IPS-18a (cell line): ENCODE results near the gene TIAL1.

ENCODE experiments used
- H3K27ac ChIP-seq: one replicate; pipeline ENCODE4 v1.5.1; 2013; ENCODE audit warnings: low read length
- H3K27me3 ChIP-seq: one replicate; pipeline ENCODE4 v1.6.1; 2013; ENCODE audit warnings: mild to moderate bottlenecking, low read length; ENCODE audit not compliant: control insufficient read depth, insufficient read depth
- H3K36me3 ChIP-seq: one replicate; pipeline ENCODE4 v1.6.1; 2013; ENCODE audit warnings: low read depth, low read length; ENCODE audit not compliant: control insufficient read depth
- H3K4me1 ChIP-seq: one replicate; pipeline ENCODE4 v1.6.1; 2013; ENCODE audit warnings: low read depth, low read length; ENCODE audit not compliant: control insufficient read depth
- H3K4me3 ChIP-seq: one replicate; pipeline ENCODE4 v1.5.1; 2013; ENCODE audit warnings: low read length
- H3K9ac ChIP-seq: one replicate; pipeline ENCODE4 v1.6.1; 2013; ENCODE audit warnings: mild to moderate bottlenecking, low read length, moderate library complexity
- H3K9me3 ChIP-seq: one replicate; pipeline ENCODE4 v1.6.1; 2013; ENCODE audit warnings: low read depth, low read length; ENCODE audit not compliant: control insufficient read depth

The TIAL1 gene

DNA sequence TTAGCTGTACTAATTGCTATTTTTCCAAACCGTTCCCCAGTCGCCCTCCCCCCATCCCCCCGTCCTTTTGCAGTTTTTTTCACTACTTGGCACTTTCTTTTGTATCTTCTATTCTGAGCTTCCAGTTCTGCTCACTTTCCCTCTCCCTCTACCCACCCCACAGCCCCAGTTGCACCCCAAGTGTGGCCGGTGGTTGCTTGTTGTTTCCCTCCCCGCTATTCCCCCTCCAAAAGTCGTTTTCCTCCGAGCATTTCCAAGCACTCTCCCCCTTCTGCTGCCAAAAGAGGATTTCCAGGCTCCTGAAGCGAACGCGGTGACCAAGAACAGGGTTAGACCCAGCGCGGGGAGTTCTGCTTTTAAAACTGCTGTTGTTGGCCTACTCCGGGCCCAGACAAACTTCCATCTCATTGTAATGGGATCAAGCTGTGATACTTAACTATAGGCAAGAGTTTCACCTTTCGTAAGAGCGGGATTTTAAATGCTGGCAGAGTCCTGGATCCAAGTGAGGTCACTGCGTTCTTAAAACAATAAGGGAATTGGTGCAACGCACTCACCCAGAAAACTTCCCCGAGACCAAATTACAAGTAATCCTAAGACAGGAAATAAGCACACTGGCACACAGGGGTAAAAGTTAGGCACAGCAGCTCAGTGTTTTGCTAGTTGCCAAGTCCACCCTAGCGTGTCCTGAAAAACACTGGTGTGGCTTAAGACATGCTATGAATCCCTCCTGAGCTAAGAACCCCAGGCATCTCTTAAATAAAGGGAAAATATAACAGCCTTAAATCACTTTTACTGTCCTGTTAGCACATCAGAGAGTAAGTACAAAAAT, 52.7 kb downstream of the TIAL1 start:
- no peaks in the 10 kb centered on the region for H3K36me3 ChIP-seq
- peaks cover 8% of the 10 kb centered on the region for H3K4me1 ChIP-seq
- H3K27ac ChIP-seq = no peak overlapping the region
- H3K4me3 ChIP-seq = peak overlapping the region; percentile 43
- peaks cover 68% of the 10 kb centered on the region for H3K27me3 ChIP-seq
- no peak overlapping the region for H3K9ac ChIP-seq
- H3K9me3 ChIP-seq = no peaks in the 10 kb centered on the region

DNA sequence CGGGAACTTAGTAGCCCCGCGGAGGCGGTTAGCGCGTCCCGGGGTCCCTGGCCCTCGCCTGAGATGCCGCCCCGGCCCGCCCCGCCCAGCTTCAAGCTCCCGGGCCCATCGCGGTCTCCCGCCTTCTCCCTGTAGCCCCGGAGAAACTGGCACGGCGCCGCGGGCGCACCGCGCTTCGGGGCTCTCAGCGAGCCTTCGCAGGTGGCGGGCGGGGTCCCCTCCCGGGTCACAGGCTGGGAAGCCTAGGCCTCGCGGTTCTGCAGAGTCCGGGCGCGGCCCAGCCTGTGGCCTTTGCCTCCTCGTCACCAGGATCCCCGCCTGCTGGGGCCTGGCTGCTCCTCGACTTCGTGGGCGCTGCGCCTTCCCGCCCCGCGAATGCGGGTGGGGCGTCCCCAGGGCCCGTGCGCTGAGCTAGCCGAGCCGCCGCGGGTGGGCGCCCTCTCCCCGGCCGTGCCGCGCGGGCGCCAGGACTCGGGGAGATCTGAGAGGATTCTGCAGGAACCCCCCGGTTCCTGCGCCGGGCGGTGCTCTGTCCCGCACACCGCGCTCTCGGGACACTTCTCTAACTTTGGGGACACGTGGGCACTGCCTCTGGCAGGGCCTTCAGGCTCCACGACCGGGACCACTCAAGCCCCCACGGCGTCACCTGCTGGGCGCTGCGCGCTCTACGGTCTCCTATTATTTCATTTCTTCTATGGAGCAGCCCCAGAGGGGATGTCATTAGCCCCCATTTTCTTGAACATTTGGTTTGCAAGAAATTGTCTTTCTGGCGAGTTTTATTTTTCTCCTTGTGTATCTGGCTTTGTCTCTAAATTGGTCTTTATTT, 53.6 kb downstream of the TIAL1 start:
- peaks cover 8% of the 10 kb centered on the region for H3K4me1 ChIP-seq
- peak overlapping the region; percentile 43 for H3K4me3 ChIP-seq
- peaks cover 68% of the 10 kb centered on the region for H3K27me3 ChIP-seq
- no peaks in the 10 kb centered on the region for H3K9me3 ChIP-seq
- no peak overlapping the region for H3K9ac ChIP-seq
- H3K36me3 ChIP-seq = no peaks in the 10 kb centered on the region
- no peak overlapping the region for H3K27ac ChIP-seq

DNA sequence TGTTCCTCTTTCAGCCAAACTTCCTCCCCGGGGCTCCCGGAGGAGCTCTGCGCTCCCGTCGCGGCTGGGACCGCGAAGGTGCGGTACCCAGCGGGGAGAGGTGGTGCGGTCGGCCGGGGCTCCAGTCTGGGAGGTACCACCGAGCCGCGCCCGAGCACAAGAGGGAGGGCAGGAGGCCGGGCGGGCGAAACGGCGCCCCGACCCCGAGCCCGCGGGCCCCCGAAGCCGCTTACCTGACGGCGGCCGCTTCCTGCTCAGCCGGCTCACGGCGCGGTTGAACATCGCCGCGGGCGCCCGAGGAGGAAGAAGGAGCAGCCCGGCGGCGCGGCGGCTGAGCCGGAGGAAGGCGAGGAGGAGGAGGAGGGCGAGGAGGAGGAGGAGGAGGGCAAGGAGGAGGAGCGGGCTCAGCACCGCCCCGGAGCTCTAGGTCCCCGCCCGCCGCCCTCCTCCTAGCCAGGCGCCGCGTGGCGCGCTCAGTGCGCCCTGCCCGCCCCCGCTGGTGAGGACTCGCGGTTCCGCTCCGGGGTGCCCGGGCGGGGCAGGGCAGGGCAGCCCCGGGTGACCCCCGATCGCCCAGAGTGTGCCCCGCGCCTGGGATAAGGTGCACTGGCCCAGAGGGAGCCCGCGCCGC, 54.3 kb downstream of the TIAL1 start, which contains the start of gene RGS10:
Gene RGS10, minus strand, starts transcription at position 363 of the 631 bp plus-strand sequence. Its CDS starts 81 bp downstream, at position 282.
- peaks cover 8% of the 10 kb centered on the region for H3K4me1 ChIP-seq
- no peaks in the 10 kb centered on the region for H3K9me3 ChIP-seq
- H3K36me3 ChIP-seq = no peaks in the 10 kb centered on the region
- no peak within 1 kb of the TSS for H3K9ac ChIP-seq
- peak within 1 kb of the TSS; percentile 43 for H3K4me3 ChIP-seq
- H3K27me3 ChIP-seq = peaks cover 68% of the 10 kb centered on the region
- no peak within 1 kb of the TSS for H3K27ac ChIP-seq

DNA sequence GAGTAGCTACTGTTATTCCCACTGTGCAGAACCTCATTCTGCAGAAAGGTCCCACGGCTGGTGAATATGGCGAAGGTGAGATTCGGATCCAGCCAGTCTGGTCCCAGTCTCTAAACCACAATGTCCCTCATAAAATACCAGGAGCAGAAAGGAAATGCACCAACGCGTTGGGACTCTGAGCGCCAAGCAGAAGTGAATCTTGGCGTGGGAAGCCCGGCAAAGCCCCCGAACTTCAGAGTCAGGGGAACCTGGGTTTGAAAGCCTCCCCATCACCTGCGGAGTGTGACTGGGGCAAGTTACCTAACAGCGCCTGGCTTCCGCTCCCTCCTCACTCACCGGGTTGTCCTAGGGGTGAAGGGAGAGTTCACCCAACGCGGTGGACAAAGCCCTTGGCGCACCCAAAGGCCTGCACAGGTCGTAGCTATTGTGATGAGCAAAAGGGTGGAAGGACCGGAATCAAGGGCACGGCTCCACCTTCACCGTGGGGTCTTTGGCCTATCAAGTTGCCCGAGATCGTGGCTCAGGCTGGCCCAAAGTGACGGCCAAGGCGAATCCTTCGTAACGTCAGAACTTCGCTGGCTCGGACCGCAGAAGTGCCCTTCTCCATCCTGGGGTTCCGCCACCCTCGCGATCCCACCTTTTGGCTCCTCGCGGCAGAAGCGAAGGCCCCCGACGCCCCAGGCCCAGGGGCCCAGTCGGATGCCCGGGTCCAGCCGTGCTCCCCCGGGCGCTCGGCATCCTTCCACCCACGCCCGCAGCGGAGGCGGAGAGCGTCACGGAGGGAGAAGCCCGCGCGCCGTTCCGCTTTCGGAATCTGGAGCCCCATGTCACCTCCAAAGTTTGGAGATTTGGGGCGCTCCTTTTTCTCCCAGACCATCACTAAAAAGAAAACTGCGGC, 55.1 kb downstream of the TIAL1 start:
- H3K27ac ChIP-seq = no peak overlapping the region
- H3K4me3 ChIP-seq = peak overlapping the region; percentile 43
- no peaks in the 10 kb centered on the region for H3K36me3 ChIP-seq
- peaks cover 67% of the 10 kb centered on the region for H3K27me3 ChIP-seq
- no peaks in the 10 kb centered on the region for H3K9me3 ChIP-seq
- H3K9ac ChIP-seq = no peak overlapping the region
- H3K4me1 ChIP-seq = peaks cover 8% of the 10 kb centered on the region

DNA sequence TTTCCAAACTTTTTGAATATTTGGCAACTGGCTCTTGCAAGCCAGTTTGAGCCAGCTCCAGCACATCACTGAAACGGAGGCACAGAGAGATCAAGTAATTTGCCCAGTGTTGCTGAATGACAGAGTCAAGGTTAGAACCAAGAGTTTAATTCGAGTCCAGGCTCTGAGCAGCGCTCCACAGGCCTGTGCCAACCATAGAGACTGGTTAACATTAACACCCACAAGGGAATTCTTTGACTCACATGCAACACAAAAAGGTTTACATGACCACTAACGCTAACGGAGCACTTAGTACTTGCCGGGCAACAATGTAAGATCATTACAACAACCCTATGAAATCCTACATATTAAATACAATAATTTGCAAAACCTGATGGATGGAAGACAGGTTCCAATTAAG, 55.7 kb downstream of the TIAL1 start:
- Histone ChIP-seq H3K9me3 (no peaks in the 10 kb centered on the region), H3K9ac (no peak overlapping the region), H3K27me3 (peaks cover 60% of the 10 kb centered on the region), H3K4me1 (peaks cover 8% of the 10 kb centered on the region), H3K27ac (no peak overlapping the region), H3K36me3 (no peaks in the 10 kb centered on the region), H3K4me3 (no peak overlapping the region)

DNA sequence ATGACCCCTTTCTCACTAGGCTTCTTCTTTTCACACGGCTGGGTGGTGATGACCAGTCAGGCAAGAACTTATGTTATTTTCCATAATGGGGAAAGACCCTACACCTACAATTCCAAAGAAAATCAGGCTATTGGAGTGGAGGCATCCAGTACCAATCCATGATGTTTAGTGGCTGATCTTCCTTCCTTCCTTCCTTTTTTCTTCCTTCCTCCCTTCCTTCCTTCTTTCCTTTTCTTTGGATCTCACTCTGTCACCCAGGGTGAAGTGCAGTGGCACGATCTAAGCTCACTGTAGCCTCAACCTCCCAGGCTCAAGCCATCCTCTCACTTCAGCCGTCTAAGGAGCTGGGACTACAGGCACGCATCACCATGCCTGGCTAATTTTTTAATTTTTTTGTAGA, 56.7 kb downstream of the TIAL1 start:
- Histone ChIP-seq H3K9ac (no peak overlapping the region), H3K27ac (no peak overlapping the region), H3K9me3 (no peaks in the 10 kb centered on the region), H3K27me3 (peaks cover 50% of the 10 kb centered on the region), H3K36me3 (no peaks in the 10 kb centered on the region), H3K4me3 (no peak overlapping the region), H3K4me1 (peaks cover 8% of the 10 kb centered on the region)

DNA sequence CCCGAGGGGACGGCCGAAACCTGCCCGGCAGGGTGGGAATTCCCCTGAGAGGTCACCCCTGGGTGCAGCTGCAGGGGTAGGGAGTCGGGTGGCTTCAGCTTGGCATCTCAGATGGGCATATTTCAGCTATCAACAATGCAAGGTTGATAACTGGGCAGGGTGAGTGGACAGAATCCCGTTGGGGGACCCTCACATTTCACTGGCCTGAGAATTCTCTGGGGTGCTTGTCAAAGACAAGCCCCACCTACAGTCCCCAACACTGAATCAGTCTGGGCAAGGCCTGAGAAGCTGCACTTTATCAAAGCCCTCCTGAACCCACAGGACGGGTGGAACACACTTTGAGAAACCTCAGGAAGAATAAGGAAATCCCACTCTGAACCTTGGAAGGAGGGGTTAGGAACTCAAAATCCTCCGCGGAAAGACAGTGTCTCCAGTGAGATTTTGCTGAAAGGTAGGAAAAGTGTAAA, 57.4 kb downstream of the TIAL1 start:
- H3K9me3 ChIP-seq = no peaks in the 10 kb centered on the region
- peaks cover 44% of the 10 kb centered on the region for H3K27me3 ChIP-seq
- H3K27ac ChIP-seq = no peak overlapping the region
- peaks cover 7% of the 10 kb centered on the region for H3K4me1 ChIP-seq
- H3K9ac ChIP-seq = no peak overlapping the region
- H3K36me3 ChIP-seq = no peaks in the 10 kb centered on the region
- H3K4me3 ChIP-seq = no peak overlapping the region

DNA sequence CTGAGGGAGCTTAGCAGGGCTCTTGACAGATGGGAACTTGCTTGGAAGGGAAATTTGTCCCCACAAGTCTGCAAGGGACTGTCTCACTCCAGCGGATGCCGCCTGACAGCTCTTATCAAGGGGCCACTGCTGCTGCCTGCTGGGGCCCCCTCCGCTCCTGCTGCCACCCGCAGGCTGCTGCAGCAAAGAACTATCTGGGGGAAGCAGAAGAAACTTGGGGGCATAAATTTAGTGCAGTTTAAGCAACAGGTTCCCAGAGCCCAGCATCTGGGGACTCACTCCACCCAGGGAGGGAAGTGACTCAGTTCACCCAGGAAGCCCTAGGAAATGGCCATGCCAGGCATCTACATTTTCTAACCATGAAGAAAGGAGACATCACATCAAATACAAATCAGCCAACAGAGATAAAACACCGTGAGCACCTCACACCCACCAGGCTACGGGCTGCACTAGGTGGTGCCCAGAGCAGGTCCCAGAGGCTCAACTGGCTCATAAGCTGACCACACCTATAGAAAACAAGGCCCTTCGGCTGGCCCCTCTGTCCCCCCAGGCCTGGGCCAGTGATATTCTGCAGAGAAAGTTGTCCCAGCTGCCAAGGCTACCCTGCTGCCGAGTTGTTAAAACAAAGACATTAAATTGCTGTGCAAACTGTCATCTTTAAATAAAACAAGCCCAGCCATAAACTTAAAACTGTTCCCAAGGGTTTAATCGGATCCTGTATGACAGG, 58.0 kb downstream of the TIAL1 start:
- Histone ChIP-seq H3K27ac (no peak overlapping the region), H3K4me3 (no peak overlapping the region), H3K9ac (no peak overlapping the region), H3K4me1 (peaks cover 3% of the 10 kb centered on the region), H3K9me3 (no peaks in the 10 kb centered on the region), H3K27me3 (peaks cover 38% of the 10 kb centered on the region), H3K36me3 (no peaks in the 10 kb centered on the region)

DNA sequence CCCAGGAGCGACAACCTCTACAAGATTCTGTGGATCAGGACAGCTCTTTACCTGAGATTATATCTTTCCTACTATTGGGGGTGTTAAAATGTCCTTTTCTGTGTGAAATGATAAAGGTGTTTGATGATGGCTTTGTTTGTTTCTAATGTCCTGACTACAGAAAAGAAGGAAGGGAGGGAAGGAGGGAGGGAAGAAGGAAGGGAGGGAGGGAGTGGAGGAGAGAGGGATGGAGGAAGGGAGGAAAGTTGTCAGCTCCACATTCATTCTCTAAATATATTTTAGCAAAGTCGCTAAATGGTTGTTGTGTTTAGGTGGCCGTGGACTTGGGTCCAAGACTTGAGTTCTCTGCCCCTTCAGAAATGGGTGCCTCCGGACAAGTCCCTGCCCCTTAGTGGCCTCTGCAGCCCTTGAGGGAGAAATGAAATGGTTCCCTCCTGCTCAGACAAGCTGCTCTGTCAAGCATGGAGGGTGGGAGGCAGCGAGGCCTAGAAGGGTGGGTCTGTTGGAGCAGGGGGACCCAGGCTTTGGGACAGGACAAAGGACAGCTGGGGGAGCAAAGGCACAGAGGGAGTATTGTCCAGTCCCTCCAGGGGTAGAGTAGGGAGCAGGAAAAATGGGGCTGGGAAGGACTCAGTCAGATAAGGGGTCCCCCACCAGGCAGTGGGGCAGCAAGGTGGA, 58.7 kb downstream of the TIAL1 start:
- Histone ChIP-seq H3K4me1 (peaks cover 3% of the 10 kb centered on the region), H3K27ac (no peak overlapping the region), H3K27me3 (peaks cover 31% of the 10 kb centered on the region), H3K4me3 (no peak overlapping the region), H3K9ac (no peak overlapping the region), H3K9me3 (no peaks in the 10 kb centered on the region), H3K36me3 (no peaks in the 10 kb centered on the region)

DNA sequence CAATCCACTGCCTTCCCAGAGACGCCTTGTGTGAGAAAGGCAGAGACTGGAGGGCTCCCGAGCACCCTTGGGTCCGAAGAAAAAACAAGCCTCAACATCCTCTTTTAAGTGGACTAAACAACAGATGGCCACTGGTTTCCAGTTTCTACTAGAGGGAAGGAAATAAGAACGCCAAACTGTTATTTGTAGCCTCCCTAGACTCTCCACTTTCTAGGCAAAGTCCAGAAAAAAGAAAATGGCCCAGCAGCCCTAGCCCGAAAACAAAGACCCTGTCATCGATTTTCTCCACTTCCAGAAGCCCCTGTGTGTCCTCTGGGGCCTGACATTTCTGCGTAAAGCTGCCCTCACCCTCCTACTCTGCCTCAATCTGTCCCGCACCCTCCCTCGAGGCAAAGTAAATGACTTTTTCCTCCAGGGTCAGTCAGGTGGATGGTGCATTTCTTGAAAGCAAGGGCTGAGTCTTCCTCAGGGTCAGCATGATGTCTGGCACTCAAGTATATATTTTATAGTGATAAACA, 60.2 kb downstream of the TIAL1 start:
- Histone ChIP-seq H3K27ac (no peak overlapping the region), H3K27me3 (peaks cover 18% of the 10 kb centered on the region), H3K36me3 (no peaks in the 10 kb centered on the region), H3K4me3 (no peak overlapping the region), H3K9ac (no peak overlapping the region), H3K4me1 (no peaks in the 10 kb centered on the region), H3K9me3 (no peaks in the 10 kb centered on the region)
